GM12878 (cell line): Measurements from ENCODE around the gene DDAH1. TPM values are rescaled to one million over a fixed set of nuclear protein-coding genes. Genes with fewer than 3 reads are reported as not detected.

Source experiments
- ATAC-seq: fragments of 200-7000 bp; cut with Tn5 transposase; 3 replicates; pipeline ENCODE4 v1.9.1; 2020; ENCODE audit warnings: mild to moderate bottlenecking, moderate library complexity
- BruUV-seq: library from RNA; stranded (reverse); fragments of 400-500 nt; replicated peaks from 2 replicates; lab custom pipeline; 2021; lab: Mats Ljungman, UMichigan
- CTCF ChIA-PET: fragments of 300-600 bp; sonication (Branson Sonifier 250); formaldehyde crosslinking; extraction: SDS; loops from one replicate; lab custom pipeline; 2021; ENCODE audit warnings: inconsistent platforms; lab: Yijun Ruan, JAX
- POLR2A ChIA-PET: fragments of 350-600 bp; formaldehyde crosslinking; extraction: SDS; loops from one replicate; lab custom pipeline; 2021; ENCODE audit warnings: inconsistent platforms; lab: Charles Lee
- RAD21 ChIA-PET: fragments of 300-600 bp; sonication (Branson Sonifier 250); formaldehyde crosslinking; loops from one replicate; lab custom pipeline; 2023; ENCODE audit warnings: antibody characterized with exemption; ENCODE audit not compliant: unreplicated experiment; lab: Charles Lee
- SMC1A ChIA-PET: fragments of 300-600 bp; sonication (Branson Sonifier 250); formaldehyde crosslinking; loops from one replicate; lab custom pipeline; 2023; ENCODE audit not compliant: unreplicated experiment, uncharacterized antibody; lab: Charles Lee
- DNase-seq: peaks from one replicate; pipeline ENCODE4 v3.0.0-alpha.2; 2011; ENCODE audit warnings: low read depth, low spot score
- FAIRE-seq: peaks from 3 replicates; lab custom pipeline; 2011; peaks lifted over from hg19 to GRCh38; lab: Jason Lieb, UNC
- H2AFZ ChIP-seq: 2 replicates; pipeline ENCODE4 v1.6.0; 2011; ENCODE audit warnings: low read depth, low read length, control low read depth; ENCODE audit not compliant: control insufficient read depth
- H3K27ac ChIP-seq: 2 replicates; pipeline ENCODE4 v1.5.1; 2011; ENCODE audit warnings: control low read depth; ENCODE audit not compliant: control insufficient read depth, insufficient read depth
- H3K27me3 ChIP-seq, 2 experiments: replicated peaks in 1 of 2; 2 replicates each; pipeline versions ENCODE4 v1.6.0 to v1.6.1; 2011; ENCODE audit warnings: low read length in 1 of 2; ENCODE audit not compliant: control insufficient read depth in 2 of 2, insufficient read depth in 2 of 2
- H3K36me3 ChIP-seq, 2 experiments: 2 replicates each; pipeline ENCODE4 v1.5.1; 2011; ENCODE audit warnings: low read length in 1 of 2; ENCODE audit not compliant: control insufficient read depth in 2 of 2, insufficient read depth in 2 of 2
- H3K4me1 ChIP-seq: 2 replicates; pipeline ENCODE4 v1.6.1; 2011; ENCODE audit warnings: mild to moderate bottlenecking, low read length, moderate library complexity, mixed read lengths; ENCODE audit not compliant: control insufficient read depth, insufficient read depth
- H3K4me2 ChIP-seq: 2 replicates; pipeline ENCODE4 v1.6.0; 2011; ENCODE audit warnings: control low read depth; ENCODE audit not compliant: control insufficient read depth, insufficient read depth
- H3K4me3 ChIP-seq: fragments of 200-600 bp; sonication (generic); 2 replicates; pipeline ENCODE4 v1.5.1; 2016
- H3K79me2 ChIP-seq: 2 replicates; pipeline ENCODE4 v1.6.0; 2011; ENCODE audit warnings: low read length; ENCODE audit not compliant: control insufficient read depth, insufficient read depth
- H3K9ac ChIP-seq: 2 replicates; pipeline ENCODE4 v1.8.0; 2011; ENCODE audit warnings: low read length, control low read depth, mixed read lengths; ENCODE audit not compliant: control insufficient read depth, insufficient read depth
- H3K9me3 ChIP-seq: replicated peaks from 3 replicates; pipeline ENCODE4 v1.5.1; 2011; ENCODE audit warnings: mild to moderate bottlenecking, low read length; ENCODE audit not compliant: control insufficient read depth, insufficient read depth
- H4K20me1 ChIP-seq: 2 replicates; pipeline ENCODE4 v1.6.0; 2011; ENCODE audit not compliant: control insufficient read depth, insufficient read depth
- ELK1 ChIP-seq: IDR thresholded peaks from 2 replicates; pipeline ENCODE4 v1.6.1; 2012; ENCODE audit warnings: low read depth, low read length, improper control_type of control experiment
- NKRF ChIP-seq: fragments of 450-650 bp; conservative IDR thresholded peaks from 2 replicates; pipeline ENCODE4 v1.6.1; 2017; ENCODE audit warnings: mild to moderate bottlenecking, moderate library complexity
- NR2C1 ChIP-seq: fragments of 450-650 bp; IDR thresholded peaks from 2 replicates; pipeline ENCODE4 v1.6.1; 2017; ENCODE audit warnings: antibody characterized with exemption, mild to moderate bottlenecking, moderate library complexity
- TARDBP ChIP-seq: IDR thresholded peaks from 2 replicates; pipeline ENCODE4 v1.6.1; 2016; ENCODE audit warnings: borderline replicate concordance
- WGBS: methylation state at CpG from one replicate; pipeline ENCODE4 v1.1.6; 2016; ENCODE audit warnings: low lambda C conversion rate; ENCODE audit not compliant: insufficient replicate concordance, insufficient coverage; ENCODE audit errors: missing lambda C conversion rate; 5-methylcytosine and 5-hydroxymethylcytosine counted together
- in situ Hi-C: fragments of 300-500 bp; cut with MboI; formaldehyde crosslinking; loops from 9 replicates; pipeline ENCODE4 v1.14.3; 2018; ENCODE audit warnings: mixed read lengths
- intact Hi-C: fragments of 100-400 bp; cut with micrococcal nuclease; formaldehyde crosslinking; loops from one replicate; pipeline ENCODE4 v1.14.2; 2022; ENCODE audit not compliant: unreplicated experiment
- polyA plus RNA-seq, 11 experiments: library from polyadenylated mRNA; depleted of rRNA in 4 of 11; unstranded in 6 of 11; stranded (reverse) in 5 of 11; fragments of >200 nt; fragmentation: Nextera tagmentation in 4 of 11; fragmentation: Illumina TruSeq in 1 of 11; extraction: Ambion mirVana in 4 of 11; extraction: Trizol in 1 of 11; gene quantifications; 1 replicate in 1 of 11; 2 replicates in 10 of 11; pipeline versions ENCODE4 v1.2.1 to v1.2.3, GENCODE V29; 2011 to 2016; ENCODE audit warnings: inconsistent platforms in 2 of 11, missing spikeins in 2 of 11, low read depth in 1 of 11
- total RNA-seq, 4 experiments: library from RNA; depleted of rRNA in 3 of 4; stranded (reverse); fragments of >200 nt in 3 of 4; fragmentation: Illumina TruSeq in 1 of 4; extraction: Trizol in 1 of 4; gene quantifications; 2 replicates each; pipeline versions ENCODE4 v1.2.1 to v1.2.3, GENCODE V29; 2013 to 2021

DDAH1 gene
- total and polyA plus RNA-seq, 10 of the 15 experiments (the other 5 are each of a cell fraction or from before 2014, with no cell fraction given): 0.07 to 0.88 (median 0.27) TPM; not detected in 6

- POLR2A ChIA-PET: no interaction called here
- WGBS: 47% methylated on average over 4 of the region's 4 CpGs
- no peaks in the 10 kb centered on the region for H3K36me3 ChIP-seq
- no peak overlapping the region for H2AFZ ChIP-seq
- TF ChIP-seq ELK1 (no peak), NR2C1 (no peak), TARDBP (no peak), NKRF (no peak)
- ATAC-seq (no peak), FAIRE-seq (no peak), DNase-seq (no peak)
- SMC1A ChIA-PET: no interaction called here
- H3K4me1 ChIP-seq: no peaks in the 10 kb centered on the region
- no peak overlapping the region for H3K4me3 ChIP-seq
- no TSS peak for BruUV-seq
- in situ Hi-C loops: no loop called here
- H3K27ac ChIP-seq: no peak overlapping the region
- RAD21 ChIA-PET: no interaction called here
- no peak overlapping the region for H3K9ac ChIP-seq
- H3K9me3 ChIP-seq: no peaks in the 10 kb centered on the region
- H3K4me2 ChIP-seq: no peak overlapping the region
- no peaks in the 10 kb centered on the region for H3K79me2 ChIP-seq
- no peaks in the 10 kb centered on the region for H4K20me1 ChIP-seq
- H3K27me3 ChIP-seq: no peaks in the 10 kb centered on the region
- intact Hi-C loops: no loop called here
- CTCF ChIA-PET: no interaction called here
Measured at GRCh38 chr1:85352055-85352454, 112.9 kb downstream of the DDAH1 start.
